GM12874 (cell line): Measurements from ENCODE around the gene CPNE8.

Source experiments
- CTCF ChIP-seq: IDR thresholded peaks from 2 replicates; pipeline ENCODE4 v1.5.1; 2011; ENCODE audit warnings: low read depth, mild to moderate bottlenecking, control low read depth, low read length, moderate library complexity; ENCODE audit not compliant: insufficient read depth

Gene CPNE8

GRCh38 chr12:38930990-38931389 lies 25.6 kb upstream of the CPNE8 start:
- no peak for TF ChIP-seq CTCF

- TF ChIP-seq CTCF = no peak
Observed at GRCh38 chr12:38926501-38926900, 21.1 kb upstream of the CPNE8 start.

- peak; percentile 61 for TF ChIP-seq CTCF
Observed at GRCh38 chr12:38921025-38921677, 15.8 kb upstream of the CPNE8 start.

- TF ChIP-seq CTCF = no peak
Observed at GRCh38 chr12:38919191-38919590, 13.8 kb upstream of the CPNE8 start.

- TF ChIP-seq CTCF = no peak
Observed at GRCh38 chr12:38915429-38916182, 10.2 kb upstream of the CPNE8 start.

- TF ChIP-seq CTCF = no peak
Observed at GRCh38 chr12:38912116-38912515, 6.7 kb upstream of the CPNE8 start.

- TF ChIP-seq CTCF = no peak
Observed at GRCh38 chr12:38911611-38912010, 6.2 kb upstream of the CPNE8 start.
